Heart left ventricle (tissue), 13 donors: ENCODE data around the gene KCNH5.

Experiments
- CTCF ChIP-seq, 12 donors: fragments of 200-600 bp; sonication (generic) in 4 of 12; IDR thresholded peaks; one replicate each; pipeline versions ENCODE4 v1.5.0 to v1.8.0; 2018 to 2022; ENCODE audit warnings: antibody characterized with exemption in 12 of 12, mild to moderate bottlenecking in 5 of 12
- POLR2A ChIP-seq, 2 donors: fragments of 450-650 bp; IDR thresholded peaks; one replicate each; pipeline ENCODE4 v1.6.1; 2017; ENCODE audit warnings: antibody characterized with exemption in 2 of 2, mild to moderate bottlenecking in 2 of 2, moderate library complexity in 2 of 2
- donor health status: ischemic (EF 13 %, LVEDD 7.1; RV severe dilation, severe dysfunction).
- donor health status: DM: no; HTN: yes; CAD: no.
- donor health status: DM: no; HTN: no; CAD: no.
- donor health status: ischemic (EF 25% LVEDD 6.9; RV normal size, moderate dysfunction).
- donor health status: ischemic (EF 25% LVEDD 5.7; RV mildly dilated, moderate dysfunction).
- donor health status: ischemic (EF 35%, LVEDD 5.7; RV mildly dilated, moderate dysfunction).
- donor health status: nonischemic (EF 11% LVEDD 7.7; RV severe dilation, severe dysfunction).
- donor health status: DM: yes; HTN: yes; CAD: no.
- donor health status: PGD.
- donor health status: ischemic (EF 29% LVEDD 5.4; RV normal size, mild dysfunction).
- donor health status: nonischemic (EF 23%, LVEDD 6.1; RV moderate dilation, normal function).

GRCh38 chr14:62896932-62897456 is 148.3 kb downstream of the KCNH5 start:
- TF ChIP-seq CTCF (IDR thresholded peaks at IDR 0.05): no peak
- TF ChIP-seq POLR2A (IDR thresholded peaks at IDR 0.05): no peak
